Activated CD8-positive, alpha-beta memory T cell treated with anti-CD3 and anti-CD28 coated beads for 1 hour (primary cell): Measurements from ENCODE around the gene PLXNA4.

Experiments
- DNase-seq, 2 donors: peaks; one replicate each; pipeline ENCODE4 v3.0.0-alpha.2; 2020; ENCODE audit warnings: low read depth in 1 of 2; ENCODE audit errors: extremely low read depth in 1 of 2

Gene PLXNA4

GRCh38 chr7:132476541-132476940 lies 99.7 kb downstream of the PLXNA4 start:
- DNase-seq: no peak

DNA sequence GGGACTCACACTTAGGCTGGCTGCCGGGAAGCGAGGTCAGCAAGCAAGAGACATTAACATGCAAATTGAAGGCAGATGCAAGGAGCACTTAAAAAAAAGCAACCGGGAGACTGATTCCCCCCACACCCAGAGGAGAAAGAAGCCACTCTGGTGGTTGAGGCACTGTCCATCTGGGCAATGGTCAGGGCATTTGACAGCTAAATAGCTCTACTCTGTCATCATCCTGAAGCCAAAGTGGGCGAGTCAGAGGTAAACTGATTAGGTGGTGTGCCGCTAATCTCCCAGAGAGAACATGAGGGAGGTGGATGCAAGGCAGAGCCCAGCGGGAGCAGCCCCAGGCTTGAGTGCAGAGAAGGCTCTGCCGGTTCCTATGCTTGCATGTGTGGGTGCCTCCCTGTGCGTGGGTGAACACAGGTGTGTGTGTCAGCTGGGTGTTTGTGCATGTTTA lies 100.6 kb downstream of the PLXNA4 start:
- DNase-seq: no peak

- DNase-seq: no peak
These were observed 101.1 kb downstream of the PLXNA4 start for GRCh38 chr7:132475037-132475668.

DNA sequence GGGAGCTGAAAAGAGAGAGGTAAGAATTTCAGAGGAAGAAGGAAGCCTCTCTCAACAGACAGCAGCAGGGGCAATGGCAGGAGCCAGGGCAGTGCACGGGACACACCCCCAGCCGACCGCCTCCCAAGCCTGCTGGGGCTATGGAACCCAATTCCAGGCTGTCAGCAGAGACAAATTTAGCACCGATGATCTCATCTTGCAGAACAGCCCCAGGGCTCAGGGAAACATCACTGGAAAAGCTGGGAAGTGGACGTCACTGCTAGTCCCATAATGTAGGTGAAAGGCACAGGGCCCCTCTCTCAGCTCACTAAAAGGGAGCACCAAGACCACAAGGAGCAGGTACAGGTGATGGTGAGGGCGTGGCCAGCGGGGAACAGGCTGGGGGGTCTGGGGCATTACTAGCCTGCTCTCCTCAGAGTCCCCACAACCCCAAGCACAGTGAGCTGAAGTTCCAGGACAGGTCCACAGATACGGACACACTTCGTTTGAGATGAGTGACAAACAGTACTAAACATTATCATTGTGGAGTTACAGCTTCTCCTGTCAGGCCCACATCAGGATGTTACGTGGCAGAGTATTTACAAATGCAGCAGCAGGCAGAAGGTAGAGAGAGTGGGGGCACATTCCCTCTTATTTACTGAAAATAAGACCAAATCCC lies 103.7 kb downstream of the PLXNA4 start:
- no peak for DNase-seq

DNA sequence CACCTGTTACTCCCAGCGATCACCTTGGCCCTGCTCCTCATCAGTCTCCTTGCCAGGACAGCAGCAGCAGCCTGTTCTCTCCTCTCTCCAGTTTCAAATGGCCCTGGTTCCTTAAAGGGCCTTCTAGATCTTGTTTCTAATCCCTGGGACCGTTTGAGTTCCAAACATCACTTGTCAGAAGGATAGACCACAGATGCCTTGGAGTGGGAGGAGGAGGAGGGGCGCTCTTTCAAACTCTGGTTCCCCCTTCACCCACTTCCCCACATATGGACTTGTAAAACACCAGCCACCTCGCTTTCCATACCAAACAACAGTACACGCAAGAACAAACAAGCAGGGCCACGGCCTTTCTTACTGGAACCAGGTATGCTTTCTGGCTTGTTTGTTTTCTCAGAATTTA lies 104.8 kb downstream of the PLXNA4 start:
- DNase-seq: no peak

- no peak for DNase-seq
These were observed 106.6 kb downstream of the PLXNA4 start for GRCh38 chr7:132469681-132470080.

DNA sequence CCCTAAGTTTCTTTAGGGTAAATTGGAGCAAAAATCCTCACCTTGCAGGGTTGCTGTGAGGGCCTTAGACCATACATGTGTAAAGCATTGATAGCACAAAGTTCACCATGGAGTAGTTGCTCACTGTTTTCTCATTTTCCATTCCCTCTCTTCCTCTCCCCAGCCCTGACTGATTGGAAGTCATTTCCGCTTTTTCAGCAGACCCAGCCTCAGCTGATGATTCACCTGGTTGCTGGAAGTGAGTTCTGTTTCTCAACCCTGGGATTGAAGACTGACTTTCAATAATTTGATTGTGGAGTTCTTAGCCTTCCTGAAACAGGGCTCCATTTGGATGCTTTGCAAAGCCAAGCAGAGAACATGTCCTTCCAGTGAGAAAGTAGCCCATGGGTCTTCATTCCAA lies 107.0 kb downstream of the PLXNA4 start:
- DNase-seq: no peak

GRCh38 chr7:132466367-132466766 lies 109.9 kb downstream of the PLXNA4 start:
- DNase-seq: no peak

GRCh38 chr7:132465516-132465915 lies 110.8 kb downstream of the PLXNA4 start:
- DNase-seq: no peak

GRCh38 chr7:132464740-132465139 lies 111.5 kb downstream of the PLXNA4 start:
- DNase-seq: no peak

GRCh38 chr7:132463922-132464321 lies 112.3 kb downstream of the PLXNA4 start:
- DNase-seq: no peak

- DNase-seq: no peak
These were observed 113.8 kb downstream of the PLXNA4 start for GRCh38 chr7:132462478-132462877.

DNA sequence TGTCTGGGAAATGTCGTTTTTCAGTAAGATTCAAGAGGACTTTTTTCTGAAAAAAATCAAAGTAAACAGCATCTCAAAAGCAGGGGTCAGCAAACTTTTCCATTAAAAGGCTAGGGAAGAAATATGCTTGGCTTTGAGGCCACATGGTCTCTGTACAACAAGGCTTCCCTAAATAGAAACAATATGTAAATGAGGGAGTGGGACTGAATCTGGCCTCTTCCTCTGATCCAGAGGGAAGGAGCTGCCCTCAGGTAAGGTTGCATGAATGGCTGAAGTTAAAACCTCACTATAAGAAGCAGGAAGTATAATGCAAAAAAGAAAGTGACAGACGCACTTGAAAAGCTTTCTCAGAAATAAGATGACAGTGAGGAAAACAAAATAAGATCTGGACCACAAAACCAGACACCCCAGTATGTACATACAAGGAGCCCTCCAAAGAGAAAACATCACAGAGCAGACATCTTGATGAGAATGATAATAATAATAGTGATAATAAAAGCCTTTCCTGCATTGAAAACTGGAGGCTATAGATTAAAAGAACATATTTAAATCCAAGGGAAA lies 115.2 kb downstream of the PLXNA4 start:
- no peak for DNase-seq

DNA sequence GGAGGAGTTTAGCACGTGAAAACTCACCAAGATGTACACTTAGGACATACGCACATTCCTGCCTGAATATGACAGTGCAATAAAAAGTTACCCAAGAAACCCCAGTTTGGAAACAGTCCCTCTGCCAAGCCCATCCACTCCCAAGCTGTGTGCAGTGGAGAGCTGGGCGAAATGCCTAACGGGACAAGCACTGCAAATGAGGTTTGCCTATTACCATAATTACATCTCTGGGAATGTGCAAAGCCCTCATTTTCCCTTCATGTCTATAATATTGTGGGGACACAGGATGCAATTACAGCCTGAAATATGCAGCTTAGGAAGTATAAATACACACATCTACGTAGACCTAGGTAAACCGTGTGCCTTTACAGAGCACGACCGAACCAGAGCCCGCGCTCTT lies 117.5 kb downstream of the PLXNA4 start:
- no peak for DNase-seq

- DNase-seq: no peak
These were observed 118.6 kb downstream of the PLXNA4 start for GRCh38 chr7:132457658-132458057.

DNA sequence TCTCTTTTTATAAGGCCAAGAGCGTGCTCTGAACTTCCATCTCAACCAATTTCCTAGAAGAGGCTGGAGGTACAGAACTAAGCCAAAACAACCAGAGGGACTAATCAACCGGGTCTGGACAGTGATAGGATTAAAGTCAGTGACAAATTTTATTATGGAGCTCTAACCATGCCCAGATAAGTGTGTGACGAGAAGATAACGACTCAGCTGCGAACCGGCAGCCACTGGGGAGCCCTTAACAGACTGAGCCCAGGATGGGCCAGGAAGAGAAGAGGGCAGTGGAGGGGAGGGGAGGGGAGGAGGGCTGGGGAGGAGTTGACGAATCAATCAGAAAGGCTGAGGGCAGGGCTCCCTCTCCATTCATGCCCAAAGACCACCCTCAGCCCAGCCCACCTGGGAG lies 119.9 kb downstream of the PLXNA4 start:
- no peak for DNase-seq

GRCh38 chr7:132455378-132455777 lies 120.9 kb downstream of the PLXNA4 start:
- peak in 1 of 2 donors; percentile 8 for DNase-seq

DNA sequence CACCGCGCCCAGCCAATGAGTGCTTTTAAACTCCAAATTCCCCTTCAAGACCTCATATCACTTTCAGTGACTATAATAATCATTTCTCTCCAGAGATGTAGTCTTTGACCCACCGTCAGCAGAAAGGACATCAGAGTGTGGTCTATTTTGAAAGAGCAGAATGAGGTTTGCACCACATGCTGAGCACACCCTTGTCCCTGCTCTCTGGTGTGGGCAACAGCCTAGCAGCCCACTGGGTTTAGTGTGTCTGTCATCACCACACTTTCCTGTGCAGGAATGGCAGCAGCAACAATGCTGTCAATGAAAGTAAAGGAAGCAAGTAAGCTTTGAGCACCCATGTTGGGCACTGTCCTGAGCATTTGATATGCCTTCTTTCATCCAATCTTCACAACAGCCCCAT lies 122.4 kb downstream of the PLXNA4 start:
- DNase-seq: no peak

- DNase-seq: peak in 1 of 2 donors; percentile 8
These were observed 125.1 kb downstream of the PLXNA4 start for GRCh38 chr7:132451161-132451560.

DNA sequence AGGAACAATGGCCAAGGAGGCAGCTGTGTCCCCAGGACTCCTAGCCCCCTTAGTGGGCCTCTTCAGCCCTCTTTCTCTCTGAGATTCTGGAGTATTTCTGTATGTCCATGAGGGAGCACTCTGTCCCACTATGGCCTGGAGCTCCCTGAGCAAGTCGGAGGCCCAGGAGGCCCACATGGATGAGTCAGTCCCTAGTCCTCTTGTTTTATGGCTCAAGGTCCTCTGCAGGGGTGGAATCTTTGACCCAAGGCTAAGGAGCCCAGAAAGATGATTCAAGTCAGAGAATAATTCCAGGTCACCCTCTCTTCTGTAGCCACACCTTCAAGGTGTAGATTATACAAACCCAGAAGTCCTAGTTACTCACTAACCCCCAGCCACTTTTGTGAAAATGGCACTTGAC lies 125.6 kb downstream of the PLXNA4 start:
- DNase-seq: no peak

DNA sequence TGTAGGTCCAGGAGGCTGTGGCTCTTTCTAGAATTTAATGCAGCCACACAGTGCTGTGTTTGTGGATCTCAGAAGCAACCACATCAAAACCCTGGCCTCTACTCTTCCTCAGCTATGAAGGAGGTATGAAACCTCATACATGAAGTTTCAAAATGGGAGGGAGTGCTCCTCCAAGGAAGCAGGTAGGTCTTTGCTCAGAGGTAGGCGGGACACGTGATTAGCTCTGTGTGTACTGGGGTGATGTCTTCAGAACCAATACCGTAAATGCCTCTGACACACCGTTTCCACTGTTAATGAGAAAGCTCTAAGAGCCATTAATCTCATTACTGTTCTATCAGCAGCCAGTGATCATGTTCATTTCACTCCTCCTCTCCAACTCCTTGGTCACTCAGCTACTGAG lies 126.1 kb downstream of the PLXNA4 start:
- DNase-seq: no peak

- DNase-seq: no peak
These were observed 129.5 kb downstream of the PLXNA4 start for GRCh38 chr7:132446666-132447278.
